ENCODE measurements around the gene NTRK1.
A peak's percentile ranks its signal among the peaks of the same experiment; 100 is the strongest.

Gene NTRK1

DNA sequence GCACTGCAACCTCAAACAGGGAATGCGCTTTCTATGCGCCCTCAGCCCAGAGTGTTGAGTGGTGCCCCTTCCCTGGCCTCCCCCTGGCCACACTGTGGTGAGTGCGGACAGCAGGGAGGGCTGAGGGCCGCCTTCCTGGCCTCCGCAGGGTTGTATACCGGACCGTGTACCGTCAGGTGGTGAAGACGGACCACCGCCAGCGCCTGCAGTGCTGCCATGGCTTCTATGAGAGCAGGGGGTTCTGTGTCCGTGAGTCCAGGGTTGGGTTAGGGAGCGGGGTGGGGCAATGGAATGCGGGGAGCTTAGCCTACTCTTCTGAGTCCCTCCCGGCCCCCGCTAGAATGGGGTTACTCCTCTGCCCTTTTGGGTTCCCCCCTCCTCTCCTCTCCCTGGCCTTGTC, 44.5 kb downstream of the NTRK1 start:
- H3K4me3 ChIP-seq (ENCODE audit: low read length), result no peak overlapping the region
- DNase-seq (ENCODE audit: low read depth, low spot score), result no peak

DNA sequence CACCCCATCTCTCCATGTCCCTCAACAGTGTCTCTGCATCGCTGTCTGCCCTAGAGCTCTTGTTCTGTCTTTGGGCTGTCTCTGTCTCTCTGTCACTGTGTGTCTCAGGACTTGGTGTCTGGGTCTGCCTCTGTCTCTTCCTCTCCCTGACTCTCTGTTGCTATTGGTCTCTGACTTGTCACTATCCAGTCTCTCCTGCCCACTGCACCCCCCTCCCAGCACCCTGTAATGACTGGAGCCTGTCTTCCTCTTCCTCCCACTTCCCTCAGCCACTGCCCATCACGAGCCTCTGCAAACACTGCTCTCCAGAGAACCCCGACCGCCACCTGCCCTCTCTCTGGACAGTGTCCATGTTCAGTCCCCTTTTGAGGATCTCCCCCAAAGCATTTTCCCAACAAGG, 45.0 kb downstream of the NTRK1 start:
- no peak for DNase-seq (ENCODE audit: low read depth, low spot score)
- H3K4me3 ChIP-seq (ENCODE audit: low read length), result no peak overlapping the region

DNA sequence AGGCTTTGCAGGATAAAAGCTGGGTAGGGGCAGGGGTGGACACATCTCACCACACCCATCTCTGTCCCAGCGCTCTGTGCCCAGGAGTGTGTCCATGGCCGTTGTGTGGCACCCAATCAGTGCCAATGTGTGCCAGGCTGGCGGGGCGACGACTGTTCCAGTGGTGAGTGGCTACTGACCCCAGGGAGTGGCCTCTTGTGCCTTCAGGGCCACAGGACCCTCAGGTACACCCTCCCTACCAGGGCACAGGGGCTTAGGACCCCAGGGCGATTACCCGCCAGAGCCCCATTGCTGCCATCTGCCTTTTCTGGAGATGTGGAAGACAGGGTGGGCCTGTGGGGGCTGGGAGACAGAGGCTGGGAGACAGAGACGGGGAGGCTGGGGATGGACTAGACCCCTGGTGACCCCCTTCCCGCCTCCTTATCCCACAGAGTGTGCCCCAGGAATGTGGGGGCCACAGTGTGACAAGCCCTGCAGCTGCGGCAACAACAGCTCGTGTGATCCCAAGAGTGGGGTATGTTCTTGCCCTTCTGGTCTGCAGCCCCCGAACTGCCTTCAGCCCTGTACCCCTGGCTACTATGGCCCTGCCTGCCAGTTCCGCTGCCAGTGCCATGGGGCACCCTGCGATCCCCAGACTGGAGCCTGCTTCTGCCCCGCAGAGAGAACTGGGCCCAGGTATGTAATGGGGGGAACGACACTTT, 45.7 kb downstream of the NTRK1 start:
- no peak overlapping the region for H3K4me3 ChIP-seq (ENCODE audit: low read length)
- DNase-seq (ENCODE audit: low read depth, low spot score), result no peak

DNA sequence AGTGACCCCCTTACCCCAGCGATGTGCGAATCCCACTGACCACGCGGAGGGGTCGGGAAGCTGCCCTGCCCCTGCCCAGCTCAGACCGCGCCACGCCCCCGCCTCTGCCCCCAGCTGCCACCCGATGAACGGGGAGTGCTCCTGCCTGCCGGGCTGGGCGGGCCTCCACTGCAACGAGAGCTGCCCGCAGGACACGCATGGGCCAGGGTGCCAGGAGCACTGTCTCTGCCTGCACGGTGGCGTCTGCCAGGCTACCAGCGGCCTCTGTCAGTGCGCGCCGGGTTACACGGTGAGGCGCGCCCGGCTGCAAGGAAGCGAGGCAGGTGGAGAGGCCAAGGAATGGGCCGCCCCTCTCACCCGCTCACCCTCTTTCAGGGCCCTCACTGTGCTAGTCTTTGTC, 47.9 kb downstream of the NTRK1 start:
- no peak for DNase-seq (ENCODE audit: low read depth, low spot score)
- no peak overlapping the region for H3K4me3 ChIP-seq (ENCODE audit: low read length)

GRCh38 chr1:156908955-156909354, 48.3 kb downstream of the NTRK1 start:
- DNase-seq (ENCODE audit: low read depth, low spot score), result no peak

GRCh38 chr1:156909671-156910070, 49.0 kb downstream of the NTRK1 start:
- no peak for DNase-seq (ENCODE audit: low read depth, low spot score)
- no peak overlapping the region for H3K4me3 ChIP-seq (ENCODE audit: low read length)

More at GRCh38 chr1:156908955-156909354, 48.3 kb downstream of the NTRK1 start:
- no peak overlapping the region for H3K4me3 ChIP-seq (ENCODE audit: low read length)

- peak; percentile 22 for DNase-seq (ENCODE audit: low read depth, low spot score)
- no peak overlapping the region for H3K4me3 ChIP-seq (ENCODE audit: low read length)
Measured at GRCh38 chr1:156910309-156910782, 49.7 kb downstream of the NTRK1 start.

DNA sequence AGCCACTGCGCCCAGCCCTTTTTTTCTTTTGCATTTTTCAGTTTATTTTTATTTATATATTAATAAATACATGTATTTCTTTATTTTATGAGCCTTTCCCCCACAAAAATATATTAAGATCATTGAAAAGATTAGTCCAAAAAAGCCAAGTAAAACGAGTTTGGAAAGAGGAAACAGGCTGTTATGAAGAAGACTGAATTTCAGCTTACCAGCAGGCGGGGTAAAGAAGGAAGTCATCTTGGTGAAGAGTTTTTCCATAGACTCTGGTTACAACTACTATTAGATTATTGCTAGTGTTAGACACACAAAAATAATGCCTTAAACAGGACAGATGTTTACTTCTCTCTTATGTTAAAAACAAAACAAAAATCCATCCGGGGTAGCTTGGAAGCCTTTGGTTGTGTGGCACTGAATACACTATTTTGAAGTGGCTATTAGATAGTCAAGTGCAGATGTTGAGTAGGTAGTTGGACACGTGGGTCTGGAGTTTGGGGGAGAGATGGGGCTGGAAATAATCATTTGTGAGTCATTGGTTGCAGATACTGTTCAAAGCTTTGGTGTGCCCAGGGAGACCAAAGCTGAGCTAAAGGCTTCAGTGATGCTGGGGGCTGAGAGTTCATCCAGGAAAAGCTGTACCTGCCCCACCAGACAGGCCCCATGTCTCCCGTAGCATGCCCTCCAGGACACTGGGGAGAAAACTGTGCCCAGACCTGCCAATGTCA, 51.1 kb downstream of the NTRK1 start:
- H3K4me3 ChIP-seq (ENCODE audit: low read length), result no peak overlapping the region
- DNase-seq (ENCODE audit: low read depth, low spot score), result no peak

- no peak overlapping the region for H3K4me3 ChIP-seq (ENCODE audit: low read length)
Measured at GRCh38 chr1:156912310-156912709, 51.6 kb downstream of the NTRK1 start.

DNA sequence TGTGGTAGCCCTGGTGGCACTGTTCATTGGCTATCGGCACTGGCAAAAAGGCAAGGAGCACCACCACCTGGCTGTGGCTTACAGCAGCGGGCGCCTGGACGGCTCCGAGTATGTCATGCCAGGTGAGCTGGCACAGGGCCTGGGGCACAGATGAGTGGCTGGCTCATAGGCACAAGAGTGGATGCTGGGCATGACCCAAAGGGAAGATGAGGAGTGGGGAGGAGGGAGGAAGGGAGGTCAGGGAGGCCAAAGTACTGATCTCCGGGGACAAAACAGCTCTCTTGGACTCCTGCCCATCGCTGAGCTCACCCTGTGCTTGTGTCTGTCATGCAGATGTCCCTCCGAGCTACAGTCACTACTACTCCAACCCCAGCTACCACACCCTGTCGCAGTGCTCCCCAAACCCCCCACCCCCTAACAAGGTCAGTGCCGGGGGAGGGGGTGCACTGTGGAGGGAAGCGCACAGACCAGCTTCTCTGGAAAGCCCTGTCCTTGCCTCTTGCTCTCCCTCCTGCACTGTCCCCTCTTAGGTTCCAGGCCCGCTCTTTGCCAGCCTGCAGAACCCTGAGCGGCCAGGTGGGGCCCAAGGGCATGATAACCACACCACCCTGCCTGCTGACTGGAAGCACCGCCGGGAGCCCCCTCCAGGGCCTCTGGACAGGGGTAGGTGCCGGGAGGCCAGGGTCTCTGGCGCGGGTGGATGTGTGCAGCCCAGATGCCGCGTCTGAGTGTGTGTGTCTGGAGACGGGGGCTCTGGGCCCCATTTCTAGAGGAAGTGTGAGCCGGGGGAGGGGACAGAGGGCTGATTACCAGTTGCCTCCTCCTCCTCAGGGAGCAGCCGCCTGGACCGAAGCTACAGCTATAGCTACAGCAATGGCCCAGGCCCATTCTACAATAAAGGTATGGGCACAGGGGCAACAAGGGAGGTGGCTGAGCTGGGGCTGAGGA, 52.5 kb downstream of the NTRK1 start:
- no peak for DNase-seq (ENCODE audit: low read depth, low spot score)
- H3K4me3 ChIP-seq (ENCODE audit: low read length), result no peak overlapping the region

More at GRCh38 chr1:156912310-156912709, 51.6 kb downstream of the NTRK1 start:
- DNase-seq (ENCODE audit: low read depth, low spot score), result no peak

- DNase-seq (ENCODE audit: low read depth, low spot score), result no peak
- no peak overlapping the region for H3K4me3 ChIP-seq (ENCODE audit: low read length)
Measured at GRCh38 chr1:156913809-156914387, 53.2 kb downstream of the NTRK1 start.

DNA sequence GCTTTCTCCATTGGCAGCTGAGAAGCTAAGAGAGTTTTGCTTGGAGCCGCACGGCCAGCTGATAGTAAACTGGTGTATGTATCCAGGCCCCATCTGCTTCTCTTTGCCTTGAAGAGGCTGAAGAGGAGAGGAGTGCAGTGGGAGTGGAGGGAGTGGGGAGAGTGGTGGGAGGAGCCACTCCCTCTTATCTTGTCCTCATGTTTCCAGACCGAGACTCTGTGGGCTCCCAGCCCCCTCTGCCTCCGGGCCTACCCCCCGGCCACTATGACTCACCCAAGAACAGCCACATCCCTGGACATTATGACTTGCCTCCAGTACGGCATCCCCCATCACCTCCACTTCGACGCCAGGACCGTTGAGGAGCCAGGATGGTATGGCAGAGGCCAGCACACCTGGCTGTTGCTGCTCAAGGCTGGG, 53.8 kb downstream of the NTRK1 start:
- no peak for DNase-seq (ENCODE audit: low read depth, low spot score)
- no peak overlapping the region for H3K4me3 ChIP-seq (ENCODE audit: low read length)

- H3K4me3 ChIP-seq (ENCODE audit: low read length), result no peak within 1 kb of the TSS
- DNase-seq (ENCODE audit: low read depth, low spot score), result peak; percentile 18
Measured at GRCh38 chr1:156920233-156921052, 59.8 kb downstream of the NTRK1 start, which contains the start of gene LRRC71. Gene LRRC71 (plus strand): TSS chr1:156920632. CDS start chr1:156920804, 172 bp downstream.

- no peak overlapping the region for H3K4me3 ChIP-seq (ENCODE audit: low read length)
- DNase-seq (ENCODE audit: low read depth, low spot score), result no peak
Measured at GRCh38 chr1:156921053-156921529, 60.4 kb downstream of the NTRK1 start.

GRCh38 chr1:156922986-156923669, 62.5 kb downstream of the NTRK1 start:
- no peak for DNase-seq (ENCODE audit: low read depth, low spot score)
- H3K4me3 ChIP-seq (ENCODE audit: low read length), result no peak overlapping the region

GRCh38 chr1:156923670-156924477, 63.2 kb downstream of the NTRK1 start:
- no peak for DNase-seq (ENCODE audit: low read depth, low spot score)
- H3K4me3 ChIP-seq (ENCODE audit: low read length), result no peak overlapping the region
